Gastrocnemius medialis (tissue), 4 donors: ENCODE results near the gene TNF.

Experiments
- CTCF ChIP-seq, 5 experiments: fragments of 450-650 bp in 3 of 5; fragments of 200-600 bp in 2 of 5; sonication (generic) in 2 of 5; IDR thresholded peaks in 4 of 5; conservative IDR thresholded peaks in 1 of 5; 1 replicate in 4 of 5; 2 replicates in 1 of 5; pipeline ENCODE4 v1.5.1; 2016 to 2019; ENCODE audit warnings: antibody characterized with exemption in 5 of 5, mild to moderate bottlenecking in 3 of 5, moderate library complexity in 3 of 5
- POLR2A ChIP-seq, 2 donors: fragments of 450-650 bp; IDR thresholded peaks; one replicate each; pipeline ENCODE4 v1.6.1; 2017; ENCODE audit warnings: antibody characterized with exemption in 2 of 2, mild to moderate bottlenecking in 2 of 2, moderate library complexity in 2 of 2

- no peak for TF ChIP-seq CTCF (IDR thresholded peaks at IDR 0.05 in 4 of 5, conservative IDR thresholded peaks at IDR 0.05 in 1 of 5)
- no peak for TF ChIP-seq POLR2A (IDR thresholded peaks at IDR 0.05)
Measured at GRCh38 chr6:31617010-31617409, 41.6 kb downstream of the TNF start.
